GM18505 (cell line): ENCODE measurements around the gene MRPL16.
"Not testable (repeated sequence)": the region's sequence is repeated elsewhere in the genome, so short reads cannot be mapped to it uniquely, and the experiment has no call there.

Experiments used
- ATAC-seq: cut with Tn5 transposase; IDR thresholded peaks from one replicate; pipeline ENCODE4 v1.9.1; 2021; ENCODE audit not compliant: unreplicated experiment
- POLR2A ChIP-seq: IDR thresholded peaks from 4 replicates; pipeline ENCODE4 v1.6.1; 2011; ENCODE audit warnings: borderline replicate concordance; ENCODE audit not compliant: insufficient read depth, insufficient read length; ENCODE audit errors: extremely low read depth

MRPL16 gene

GRCh38 chr11:59801160-59801706 lies 9.3 kb downstream of the MRPL16 start:
- no peak for ATAC-seq
- TF ChIP-seq POLR2A = no peak

DNA sequence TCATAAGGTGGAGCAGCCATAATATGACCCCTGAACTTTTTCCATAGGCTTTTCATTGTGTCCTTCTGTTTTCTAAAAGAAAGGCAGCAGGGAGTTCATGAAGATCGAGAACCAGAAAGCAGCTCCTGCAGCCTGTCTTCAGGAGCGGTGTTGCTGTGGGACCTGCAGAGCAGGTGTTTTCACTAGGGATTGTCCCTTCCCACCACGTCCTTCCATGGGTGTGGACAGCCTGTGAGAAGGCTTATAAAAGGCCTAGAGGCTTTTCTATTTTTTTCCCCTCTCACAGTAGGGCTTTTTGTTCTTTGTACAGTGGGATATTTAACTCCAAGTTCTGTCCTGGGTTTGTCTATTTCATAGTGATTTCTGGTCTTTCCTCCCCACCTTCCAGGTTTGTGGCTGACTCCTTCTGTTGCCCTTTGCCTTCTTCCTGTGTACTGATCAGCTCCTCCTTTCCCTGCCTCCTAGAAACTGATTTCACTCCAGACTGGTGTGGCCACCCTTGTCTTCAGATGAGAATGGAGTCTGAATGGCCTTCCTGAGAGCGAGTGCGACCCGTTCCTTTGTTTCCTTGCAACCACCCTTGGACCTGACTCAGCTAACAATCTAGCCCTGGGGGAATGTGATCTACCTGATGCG lies 10.1 kb downstream of the MRPL16 start:
- ATAC-seq = no peak
- no peak for TF ChIP-seq POLR2A

DNA sequence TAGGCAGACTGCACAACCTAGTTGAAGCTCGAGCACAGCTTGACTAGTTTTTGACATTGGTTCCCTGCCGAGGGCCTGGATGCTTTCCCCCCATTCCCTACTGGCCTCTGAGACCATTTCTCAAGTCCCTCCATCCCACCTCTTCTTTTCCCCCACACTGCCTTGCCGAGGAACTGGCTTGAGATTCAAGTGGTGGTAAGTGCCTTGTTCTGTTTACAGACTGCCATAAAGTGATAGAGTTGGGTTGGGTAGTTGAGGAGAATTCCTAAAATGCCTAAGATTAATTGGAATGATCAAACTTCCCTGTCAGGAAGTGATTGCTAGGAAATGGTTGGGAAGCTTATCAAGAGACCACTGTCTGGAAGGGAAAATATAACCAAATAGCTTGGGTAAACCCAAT lies 16.2 kb downstream of the MRPL16 start:
- no peak for ATAC-seq
- no peak for TF ChIP-seq POLR2A

GRCh38 chr11:59792507-59792906 lies 18.1 kb downstream of the MRPL16 start:
- no peak for TF ChIP-seq POLR2A
- no peak for ATAC-seq

- TF ChIP-seq POLR2A = no peak
- no peak for ATAC-seq
These were observed 18.9 kb downstream of the MRPL16 start for GRCh38 chr11:59791639-59792038.

- no peak for TF ChIP-seq POLR2A
- no peak for ATAC-seq
These were observed 22.8 kb downstream of the MRPL16 start for GRCh38 chr11:59787816-59788215.

DNA sequence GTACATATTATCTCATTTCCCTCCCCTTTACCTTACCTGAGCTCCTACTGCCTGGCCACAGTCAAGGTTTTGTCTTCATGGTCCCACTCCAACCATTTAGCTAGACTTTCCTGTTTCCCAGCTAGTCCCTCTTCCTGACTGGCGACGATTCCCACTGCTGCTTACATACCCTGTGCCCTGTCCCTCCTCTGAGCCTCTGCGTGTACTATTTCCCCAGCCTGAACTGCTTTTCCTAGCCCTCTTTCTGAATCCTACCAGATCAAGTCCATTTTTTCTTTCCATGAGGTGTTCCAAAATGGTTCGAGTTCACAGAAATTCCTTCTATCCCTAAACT lies 23.4 kb downstream of the MRPL16 start:
- no peak for TF ChIP-seq POLR2A
- ATAC-seq = no peak

DNA sequence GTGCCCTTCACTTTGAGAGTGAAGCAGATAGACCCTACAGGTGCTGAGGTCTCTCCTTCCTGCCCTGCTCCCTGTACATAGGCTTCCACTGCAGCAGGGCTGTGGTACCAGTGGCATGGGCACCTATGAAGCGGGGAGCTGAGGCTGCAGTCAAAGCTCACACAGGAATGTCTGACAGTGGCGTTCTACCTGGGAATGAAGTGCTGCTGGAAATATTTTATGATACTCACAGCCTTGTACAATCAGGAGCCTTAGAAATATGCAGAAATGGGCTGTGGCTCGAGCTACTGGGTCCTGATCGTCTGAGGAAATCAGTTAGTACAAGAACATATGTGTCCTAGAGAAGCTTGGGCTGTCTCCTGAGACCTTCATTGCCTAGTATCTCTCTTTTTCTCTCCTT lies 24.8 kb downstream of the MRPL16 start:
- TF ChIP-seq POLR2A = no peak
- ATAC-seq = no peak

- ATAC-seq = not testable (repeated sequence)
These were observed 26.1 kb downstream of the MRPL16 start for GRCh38 chr11:59784441-59784840.

DNA sequence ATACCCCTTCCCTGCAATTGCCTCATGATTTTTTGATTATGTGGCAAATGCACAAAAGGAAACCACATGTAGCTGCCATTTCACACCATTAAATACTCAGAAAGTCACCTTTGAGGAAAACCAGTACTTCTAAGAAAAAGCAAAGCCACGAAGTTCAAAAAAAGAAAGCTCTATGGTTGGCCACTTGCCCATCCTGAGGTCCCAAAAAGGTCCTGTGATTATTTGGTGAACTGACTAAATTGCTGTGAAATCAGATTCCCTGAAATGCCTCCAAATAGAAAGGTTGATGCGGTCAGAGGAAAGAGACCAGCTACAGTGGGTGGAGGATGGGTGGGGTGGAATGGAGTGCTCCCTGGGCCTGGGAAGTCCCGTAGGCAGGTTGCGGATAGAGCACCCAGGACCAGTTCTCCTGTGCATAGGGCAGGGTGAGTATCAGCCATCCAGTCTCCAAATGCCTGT lies 26.9 kb downstream of the MRPL16 start:
- TF ChIP-seq POLR2A = no peak

GRCh38 chr11:59782080-59782479 lies 28.5 kb downstream of the MRPL16 start:
- no peak for ATAC-seq
- TF ChIP-seq POLR2A = no peak

More for the DNA sequence above, 26.9 kb downstream of the MRPL16 start:
- ATAC-seq = no peak

- no peak for ATAC-seq
- TF ChIP-seq POLR2A = no peak
These were observed 31.1 kb downstream of the MRPL16 start for GRCh38 chr11:59779487-59779886.

GRCh38 chr11:59778122-59778521 lies 32.5 kb downstream of the MRPL16 start:
- no peak for TF ChIP-seq POLR2A
- ATAC-seq = no peak

DNA sequence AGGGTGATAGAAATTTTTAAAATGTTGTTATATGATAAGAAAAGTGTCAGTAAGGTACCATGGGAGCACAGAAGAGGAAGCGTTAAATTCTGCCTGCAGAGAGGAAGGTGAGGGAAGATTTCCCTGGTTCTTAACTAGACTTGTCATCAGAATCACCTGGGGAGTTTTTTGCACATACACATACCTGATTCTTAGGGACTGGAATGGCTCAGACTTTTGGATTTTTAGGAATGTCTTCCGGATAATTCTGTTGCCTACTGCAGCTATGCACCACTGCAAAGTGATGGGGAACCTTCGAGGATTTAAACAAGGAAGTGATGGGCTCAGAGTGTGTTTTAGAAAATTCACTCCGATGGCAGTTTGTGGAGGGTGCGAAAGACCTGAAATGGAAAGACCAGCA lies 33.5 kb downstream of the MRPL16 start:
- TF ChIP-seq POLR2A = no peak
- ATAC-seq = no peak
